Measurements from ENCODE around the gene ZNF445. TPM values are rescaled to one million over a fixed set of nuclear protein-coding genes. Genes with fewer than 3 reads are reported as not detected.
"Not testable (repeated sequence)": the region's sequence is repeated elsewhere in the genome, so short reads cannot be mapped to it uniquely, and the experiment has no call there.

Gene ZNF445
- polyA plus RNA-seq, 5 donors: 19.5 to 33.5 (median 26.5) TPM

DNA sequence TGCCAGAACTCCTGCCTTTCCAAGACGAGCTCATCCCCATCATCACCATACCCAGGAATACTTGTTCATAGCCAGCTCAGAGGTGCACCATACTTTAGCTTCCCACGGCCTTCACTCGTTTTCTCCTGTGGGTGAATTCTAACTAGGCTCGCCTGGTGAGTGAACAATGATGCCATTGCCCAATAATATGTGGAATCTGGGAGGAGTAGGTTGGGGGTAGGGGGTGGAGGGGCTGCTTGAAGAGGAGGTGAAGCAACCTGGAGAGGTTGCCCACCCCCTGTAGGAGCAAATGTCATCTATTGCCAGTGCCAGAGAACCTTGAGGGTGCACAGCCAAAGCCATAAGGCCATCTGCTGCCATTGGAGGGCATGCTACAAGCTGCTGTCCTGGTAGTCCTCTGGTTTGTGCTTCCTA lies 592 bp upstream of the ZNF445 start:
- no peak for DNase-seq

DNA sequence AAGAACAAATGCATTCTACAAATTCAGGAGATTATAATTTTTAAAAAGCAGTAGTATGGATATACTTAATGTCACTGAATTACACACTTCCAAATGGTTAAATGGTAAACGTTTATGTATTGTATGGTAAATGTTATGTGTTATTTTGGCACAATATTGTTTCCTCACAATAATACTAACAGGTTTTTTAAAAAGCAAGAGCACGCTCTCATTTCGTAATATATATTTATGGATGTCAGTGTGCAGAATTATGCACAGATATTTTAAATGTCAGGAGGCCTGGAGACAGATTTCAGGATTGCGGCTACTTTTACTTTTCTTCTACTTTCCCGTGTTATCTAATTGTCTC lies 533 bp downstream of the ZNF445 start:
- no peak for DNase-seq

DNA sequence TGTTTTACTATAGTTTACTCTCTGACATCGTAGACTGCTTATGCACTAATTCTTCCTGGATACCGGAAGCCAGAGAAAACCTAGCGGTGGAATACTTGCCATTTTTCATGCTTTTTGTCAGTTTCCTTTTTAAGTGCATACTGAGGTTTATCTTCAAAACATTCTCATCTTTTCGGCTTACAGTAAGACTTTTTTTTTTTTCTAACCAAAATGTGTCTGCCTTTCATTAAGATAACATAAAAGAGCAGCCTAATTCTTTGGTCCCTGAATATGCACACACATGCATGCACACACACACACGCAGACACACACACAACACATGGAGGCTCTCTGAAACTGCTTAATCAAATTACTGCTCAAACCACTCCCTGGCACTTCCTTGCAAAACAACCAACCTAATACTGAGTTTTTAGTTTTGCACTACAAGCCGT lies 1.3 kb downstream of the ZNF445 start:
- DNase-seq: no peak

DNA sequence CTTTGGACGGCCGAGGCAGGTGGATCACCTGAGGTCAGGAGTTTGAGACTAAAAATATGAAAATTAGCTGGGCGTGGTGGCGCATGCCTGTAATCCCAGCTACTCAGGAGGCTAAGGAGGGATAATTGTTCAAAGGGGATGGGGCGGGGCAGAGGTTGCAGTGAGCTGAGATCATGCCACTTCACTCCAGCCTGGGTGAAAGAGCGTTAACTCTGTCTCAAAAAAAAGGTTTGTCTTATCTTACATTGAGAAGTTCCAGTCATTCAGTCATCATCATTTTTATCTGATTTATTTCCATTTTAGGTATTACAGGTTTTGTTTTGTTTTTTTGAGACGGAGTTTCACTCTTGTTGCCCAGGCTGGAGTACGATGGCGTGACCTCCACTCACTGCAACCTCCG lies 2.6 kb downstream of the ZNF445 start:
- DNase-seq: not testable (repeated sequence)

DNA sequence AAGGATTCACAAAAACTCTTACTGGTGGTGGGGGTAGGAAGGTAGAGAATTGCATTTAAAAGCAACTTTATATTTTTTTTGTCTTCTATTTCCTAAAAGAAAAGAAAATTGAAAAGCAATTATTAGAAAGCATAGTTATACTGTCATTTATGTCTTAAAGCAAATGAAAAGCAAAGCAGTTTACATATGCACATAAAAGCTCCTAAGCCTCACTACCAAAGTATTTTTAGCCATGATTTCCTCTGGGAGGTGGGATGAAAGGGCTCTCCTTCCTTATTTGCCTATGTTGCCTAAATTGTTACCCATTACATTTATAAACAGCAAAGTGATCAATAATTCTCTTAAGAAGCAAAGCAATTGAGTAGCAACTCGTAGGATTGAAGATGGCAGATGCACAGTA lies 7.0 kb downstream of the ZNF445 start:
- no peak for DNase-seq

DNA sequence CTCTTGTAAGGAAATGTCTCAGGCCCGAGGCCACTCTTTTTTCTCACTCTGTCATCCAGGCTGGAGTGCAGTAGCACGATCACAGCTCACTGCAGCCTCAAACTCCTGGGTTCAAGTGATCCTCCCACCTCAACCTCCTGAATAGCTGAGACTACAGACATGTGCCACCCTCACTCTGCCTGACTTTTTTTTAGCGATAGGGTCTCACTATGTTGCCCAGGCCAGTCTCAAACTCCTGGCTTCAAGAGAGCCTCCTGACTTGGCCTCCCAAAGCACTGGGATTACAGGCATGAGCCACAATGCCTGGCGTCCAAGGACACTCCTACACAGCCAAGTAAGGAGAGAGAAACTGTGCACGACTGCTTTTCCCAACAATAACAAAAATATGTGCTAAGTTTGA lies 7.6 kb downstream of the ZNF445 start:
- DNase-seq: no peak

DNA sequence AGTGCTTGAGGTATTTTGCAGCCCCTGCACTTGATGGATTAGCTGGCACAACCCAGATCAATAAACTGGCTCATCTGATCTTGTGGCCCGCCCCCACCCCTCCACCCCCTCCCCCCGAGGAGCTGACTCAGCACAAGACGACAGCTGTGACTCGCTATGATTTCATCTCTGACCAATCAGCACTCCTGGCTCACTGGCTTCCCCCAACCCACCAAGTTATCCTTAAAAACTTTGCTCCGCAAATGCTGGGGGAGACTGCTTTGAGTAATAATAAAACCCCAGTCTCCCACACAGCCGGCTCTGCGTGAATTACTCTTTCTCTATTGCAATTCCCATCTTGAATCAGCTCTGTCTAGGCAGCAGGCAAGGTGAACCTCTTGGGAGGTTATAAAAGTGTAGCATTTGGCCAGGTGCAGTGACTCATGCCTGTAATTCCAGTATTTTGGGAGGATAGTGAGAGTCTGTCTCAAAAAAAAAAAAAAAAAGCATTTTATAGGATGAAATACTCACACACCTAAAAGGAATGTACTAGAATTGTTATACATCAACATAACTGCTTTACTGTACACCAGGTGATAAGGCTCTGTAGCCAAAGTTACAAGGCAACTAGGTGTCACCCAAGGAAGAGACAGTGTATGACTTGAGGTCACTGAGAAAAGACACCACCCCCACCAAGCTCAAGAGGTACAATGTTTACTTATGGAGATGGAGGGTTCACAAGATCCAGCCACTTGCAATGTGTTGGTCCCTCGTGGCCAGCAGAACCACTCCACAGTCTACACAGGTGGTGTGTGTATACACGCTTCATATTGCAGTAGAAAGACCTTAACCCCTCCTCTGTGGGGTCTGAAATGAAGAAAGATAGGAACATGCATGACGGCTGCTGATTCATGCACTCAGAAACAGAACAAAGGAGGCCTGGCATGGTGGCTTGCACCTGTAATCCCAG lies 8.6 kb downstream of the ZNF445 start:
- no peak for DNase-seq

DNA sequence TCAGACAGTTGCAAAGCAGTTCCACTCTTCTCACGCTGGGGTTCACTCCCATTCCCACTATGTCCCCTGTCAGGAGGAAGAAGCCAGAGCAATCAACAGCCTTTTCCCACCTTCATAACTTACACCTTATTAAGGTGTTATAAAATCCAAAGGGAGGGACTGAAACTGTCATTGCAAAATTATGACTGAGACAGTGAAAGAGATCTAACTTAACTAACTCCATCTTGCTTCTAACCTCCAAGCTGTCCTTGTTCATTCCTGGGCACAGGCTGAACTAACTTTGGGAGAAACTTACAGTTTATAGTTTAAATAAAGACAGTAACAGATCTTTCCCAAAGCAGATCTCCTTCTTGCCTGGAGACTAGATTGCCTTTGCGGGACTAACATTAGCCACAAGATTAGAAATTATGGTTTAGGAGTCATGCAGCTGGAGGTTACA lies 9.4 kb downstream of the ZNF445 start:
- DNase-seq: not testable (repeated sequence)

DNA sequence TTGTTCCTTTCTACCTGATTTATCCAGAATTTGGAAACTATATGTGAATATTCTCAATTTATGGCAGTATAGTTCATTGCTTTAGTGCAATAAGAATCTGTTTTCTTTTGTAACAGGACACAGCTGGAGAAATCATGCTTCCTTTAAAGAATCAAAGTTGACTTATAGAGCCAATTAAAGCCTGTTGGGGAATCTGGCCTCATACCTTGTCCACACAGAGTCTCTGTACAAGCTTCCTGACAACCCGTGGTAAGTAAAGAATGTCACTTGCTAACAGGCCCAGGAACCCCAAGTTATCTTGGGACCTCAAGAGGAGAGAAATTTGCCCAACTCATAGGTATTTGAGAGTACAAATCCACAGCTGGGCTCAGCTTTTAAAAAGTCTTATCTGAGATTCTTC lies 10.2 kb downstream of the ZNF445 start:
- DNase-seq: no peak

DNA sequence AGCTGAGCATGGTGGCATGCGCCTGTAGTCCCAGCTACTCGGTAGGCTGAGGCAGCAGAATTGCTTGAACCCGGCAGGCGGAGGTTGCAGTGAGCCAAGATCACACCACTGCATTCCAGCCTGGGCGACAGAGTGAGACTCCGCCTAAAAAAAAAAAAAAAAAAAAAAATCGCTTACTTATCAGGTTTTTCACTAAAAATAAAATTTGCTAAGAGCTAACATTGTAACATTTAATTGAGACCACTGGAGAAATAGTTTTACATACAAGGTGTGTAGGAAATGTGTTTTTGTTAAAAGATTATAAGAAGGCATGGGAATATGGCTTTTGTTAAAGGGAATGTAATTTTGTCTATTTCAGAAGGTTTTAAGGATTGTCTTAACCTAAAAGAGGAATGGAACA lies 12.6 kb downstream of the ZNF445 start:
- not testable (repeated sequence) for DNase-seq

DNA sequence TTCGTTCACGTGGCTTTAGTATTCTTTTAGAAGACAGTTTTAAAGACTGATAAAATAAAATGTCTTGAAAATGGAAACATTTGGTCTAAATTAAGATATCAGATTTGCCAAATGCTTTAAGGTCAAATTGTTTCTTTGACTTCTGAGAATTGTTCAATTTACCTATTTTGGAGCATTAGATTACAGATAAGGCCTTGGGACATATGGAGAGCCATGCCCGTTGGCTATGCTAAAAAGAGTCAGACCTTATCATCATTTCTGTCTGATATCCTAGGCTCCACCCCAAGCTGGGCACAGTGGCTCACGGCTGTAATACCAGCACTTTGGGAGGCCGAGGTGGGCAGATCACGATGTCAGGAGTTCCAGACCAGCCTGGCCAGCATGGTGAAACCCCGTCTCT lies 13.0 kb downstream of the ZNF445 start:
- no peak for DNase-seq

DNA sequence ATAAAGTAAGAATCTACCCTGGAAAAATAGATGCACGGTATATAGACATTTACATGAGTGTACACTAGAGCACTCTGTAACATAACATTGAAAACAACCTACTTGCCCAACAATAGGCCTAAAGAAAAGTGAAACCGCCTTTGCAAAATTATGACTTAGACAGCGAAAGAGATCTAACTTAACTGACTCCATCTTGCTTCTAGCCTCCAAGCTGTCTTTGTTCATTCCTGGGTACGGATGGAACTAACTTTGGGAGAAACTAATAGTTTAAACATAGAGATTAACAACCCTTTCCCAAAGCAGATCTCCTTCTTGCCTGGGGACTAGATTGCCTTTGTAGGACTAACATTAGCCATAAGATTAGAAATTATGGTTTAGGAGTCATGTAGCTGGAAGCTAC lies 17.4 kb downstream of the ZNF445 start:
- DNase-seq: not testable (repeated sequence)

DNA sequence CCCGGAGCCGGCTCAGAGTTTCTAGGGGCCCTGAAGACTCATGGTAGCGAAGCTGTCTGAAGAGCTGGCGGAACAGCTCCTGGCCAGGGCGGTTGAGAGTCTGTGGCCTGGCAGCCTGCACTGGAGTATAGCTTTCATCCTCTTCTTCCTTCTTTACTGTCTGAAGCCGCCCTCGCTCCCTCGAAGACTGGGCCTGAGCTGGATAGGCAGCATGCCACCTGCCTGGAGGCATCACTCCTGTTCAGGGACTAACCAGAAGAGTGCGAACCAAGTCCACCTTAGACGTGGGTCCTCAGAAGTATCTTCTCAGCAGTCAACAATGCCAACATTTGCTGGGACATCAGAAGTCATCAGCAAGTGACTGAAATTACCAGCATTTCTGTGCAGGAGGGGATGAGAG lies 22.2 kb downstream of the ZNF445 start:
- DNase-seq: no peak

DNA sequence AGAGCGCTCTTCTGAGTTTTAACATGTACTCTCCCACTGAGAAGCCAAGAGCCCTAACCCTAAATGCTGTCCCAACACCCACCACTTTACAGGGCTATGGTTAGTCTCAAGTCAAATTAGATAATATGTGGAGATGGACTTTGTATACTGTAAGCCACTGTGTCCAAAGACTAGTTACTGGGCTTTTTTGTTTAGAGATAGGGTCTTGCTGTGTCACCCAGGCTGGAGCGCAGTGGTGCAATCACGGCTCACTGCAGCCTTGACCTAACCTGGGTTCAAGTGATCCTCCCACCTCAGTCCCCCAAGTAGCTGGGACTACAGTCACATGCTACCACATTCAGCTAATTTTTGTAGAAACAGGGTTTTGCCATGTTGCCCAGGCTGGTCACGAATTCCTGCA lies 23.2 kb downstream of the ZNF445 start:
- DNase-seq: no peak

DNA sequence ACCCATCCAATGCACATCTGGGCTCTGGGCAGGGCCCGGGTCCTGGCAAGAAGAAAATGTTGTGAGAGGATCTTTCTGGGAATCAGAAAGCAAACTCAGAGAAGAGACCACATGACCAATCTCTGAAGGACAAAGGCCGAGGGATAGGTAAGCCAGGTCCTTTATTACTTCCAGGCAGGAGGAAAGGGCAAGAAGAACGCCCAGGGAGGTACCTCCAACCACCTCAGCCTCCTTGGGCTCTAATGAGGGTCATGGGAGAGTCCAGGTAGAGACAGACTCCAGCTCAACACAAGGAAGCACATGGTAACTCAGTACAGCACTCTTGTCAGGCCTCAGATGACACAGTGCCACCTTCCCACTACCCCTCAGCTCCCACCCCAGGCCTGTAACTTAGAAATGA lies 26.0 kb downstream of the ZNF445 start:
- no peak for DNase-seq

DNA sequence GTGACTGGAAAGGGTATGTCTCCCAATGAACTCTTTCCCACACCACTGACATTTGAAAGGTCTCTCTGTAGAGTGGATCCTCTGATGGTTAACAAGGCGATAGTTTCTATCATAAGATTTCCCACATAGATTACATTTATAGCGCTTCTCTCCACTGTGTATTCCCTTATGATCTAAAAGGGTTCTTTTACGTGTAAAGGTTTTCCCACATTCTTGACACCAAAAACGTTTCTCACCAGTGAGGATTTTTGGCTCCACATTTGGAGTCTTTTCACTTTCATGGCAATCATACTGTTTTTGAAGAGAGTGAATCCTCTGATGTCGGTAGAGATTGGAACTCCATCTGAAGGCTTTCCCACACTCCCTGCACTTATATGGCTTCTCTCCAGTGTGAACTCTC lies 30.5 kb downstream of the ZNF445 start:
- no peak for DNase-seq

DNA sequence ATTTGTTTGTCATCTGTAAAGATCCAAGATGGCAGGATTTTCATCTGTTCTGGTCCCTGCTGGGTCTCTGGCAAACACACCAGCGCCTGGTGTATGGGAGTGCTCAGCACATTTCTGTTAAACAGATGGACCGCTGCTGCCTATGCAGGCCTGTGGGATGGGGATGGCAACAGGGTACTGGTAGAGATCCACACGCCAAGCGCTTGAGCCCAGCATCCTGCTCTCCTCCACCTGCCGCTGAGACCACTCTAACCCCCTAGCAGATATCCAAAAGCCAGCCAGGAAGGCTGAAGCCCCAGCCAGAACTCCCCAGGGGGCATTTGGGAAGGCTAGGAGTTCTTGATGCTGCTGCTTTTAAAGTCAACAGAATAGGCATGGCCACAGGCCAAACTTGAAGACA lies 31.7 kb downstream of the ZNF445 start:
- no peak for DNase-seq

DNA sequence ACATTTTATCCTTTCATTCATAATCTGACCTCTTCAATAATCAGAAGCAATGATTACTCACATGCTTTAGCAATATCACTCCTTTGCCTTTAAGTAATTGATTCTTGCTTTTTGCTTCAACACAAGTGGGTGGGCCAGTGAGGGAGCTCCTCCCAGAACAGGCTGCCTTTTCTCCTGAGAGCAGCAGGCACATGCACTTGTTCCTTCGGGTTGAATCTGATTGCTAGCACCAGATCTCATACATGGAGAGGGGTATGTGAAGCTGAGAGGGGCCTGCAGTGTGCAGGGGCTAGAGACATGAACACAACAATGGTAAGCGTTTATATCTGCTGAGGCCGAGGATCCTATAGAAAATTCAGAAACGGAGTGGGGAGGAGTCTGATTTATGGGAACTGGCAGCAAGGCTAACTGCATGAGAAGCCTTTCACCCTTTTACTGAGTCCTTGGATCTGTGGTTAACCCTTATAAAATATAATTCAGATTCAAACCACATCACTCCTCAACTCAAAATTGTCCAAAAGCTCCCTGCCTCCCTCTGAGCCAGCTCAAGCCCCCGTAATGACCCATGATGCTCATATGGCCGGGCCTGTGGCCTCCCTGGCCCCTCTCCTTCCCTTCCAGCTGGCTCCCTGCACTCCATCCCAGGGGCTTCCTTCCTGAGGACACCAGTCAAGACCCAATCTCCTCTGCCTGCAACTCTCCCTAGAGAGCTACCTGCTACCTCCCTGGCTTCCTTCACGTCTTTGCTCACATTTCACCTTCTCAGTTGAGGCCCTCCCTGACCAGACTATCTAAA lies 32.4 kb downstream of the ZNF445 start:
- no peak for DNase-seq

DNA sequence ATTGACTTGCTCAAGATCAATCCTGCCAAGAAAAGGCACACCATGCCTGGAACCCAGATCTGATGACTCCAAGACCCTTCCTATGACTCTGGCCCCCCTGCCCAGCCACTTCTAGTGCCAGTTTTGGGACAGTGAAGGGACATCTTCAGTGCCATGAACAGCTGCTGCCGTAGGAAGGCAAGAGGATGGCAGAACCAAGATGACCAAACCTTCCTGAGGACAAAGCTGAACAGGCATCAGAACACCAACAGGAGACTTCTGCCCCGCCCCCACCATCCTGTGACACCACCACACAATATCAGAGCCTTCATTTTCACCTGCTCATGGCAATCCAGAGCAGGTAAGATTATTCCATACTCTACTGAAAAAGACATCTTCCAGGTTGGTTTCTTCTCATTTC lies 33.0 kb downstream of the ZNF445 start:
- no peak for DNase-seq

DNA sequence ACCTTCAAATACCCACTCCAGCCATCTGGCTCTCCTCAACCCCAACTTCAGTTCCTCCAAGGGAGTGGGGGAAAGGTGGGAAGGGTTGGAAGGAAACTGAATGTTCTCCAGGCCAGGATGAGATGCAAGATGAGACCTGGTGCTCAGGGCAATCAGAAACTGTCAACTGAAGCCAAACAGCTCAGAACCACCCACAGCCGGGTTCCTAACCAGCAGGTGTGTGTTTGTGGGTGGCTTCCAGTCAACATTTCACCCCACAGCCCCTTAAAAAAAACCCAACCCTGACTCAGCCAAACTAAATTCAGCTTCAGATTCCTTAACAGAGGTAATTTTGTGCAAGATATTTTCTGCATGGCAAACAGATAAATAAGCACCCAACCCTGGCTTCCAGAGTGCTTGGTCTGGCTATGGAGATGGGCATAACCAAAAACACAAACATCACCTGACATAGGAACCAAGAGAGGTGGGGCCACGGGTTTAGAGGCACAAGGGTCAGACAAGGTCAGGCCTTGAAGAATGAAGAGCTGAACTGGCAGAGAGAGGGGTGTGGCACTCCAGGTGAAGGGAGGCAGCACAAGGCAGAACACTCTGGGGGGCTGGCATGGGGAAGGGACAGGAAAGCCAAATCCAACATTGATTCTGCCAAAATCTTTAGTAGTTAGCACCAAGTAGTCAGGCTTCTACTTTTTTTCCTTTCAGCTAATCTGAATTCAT lies 34.7 kb downstream of the ZNF445 start:
- DNase-seq: no peak

DNA sequence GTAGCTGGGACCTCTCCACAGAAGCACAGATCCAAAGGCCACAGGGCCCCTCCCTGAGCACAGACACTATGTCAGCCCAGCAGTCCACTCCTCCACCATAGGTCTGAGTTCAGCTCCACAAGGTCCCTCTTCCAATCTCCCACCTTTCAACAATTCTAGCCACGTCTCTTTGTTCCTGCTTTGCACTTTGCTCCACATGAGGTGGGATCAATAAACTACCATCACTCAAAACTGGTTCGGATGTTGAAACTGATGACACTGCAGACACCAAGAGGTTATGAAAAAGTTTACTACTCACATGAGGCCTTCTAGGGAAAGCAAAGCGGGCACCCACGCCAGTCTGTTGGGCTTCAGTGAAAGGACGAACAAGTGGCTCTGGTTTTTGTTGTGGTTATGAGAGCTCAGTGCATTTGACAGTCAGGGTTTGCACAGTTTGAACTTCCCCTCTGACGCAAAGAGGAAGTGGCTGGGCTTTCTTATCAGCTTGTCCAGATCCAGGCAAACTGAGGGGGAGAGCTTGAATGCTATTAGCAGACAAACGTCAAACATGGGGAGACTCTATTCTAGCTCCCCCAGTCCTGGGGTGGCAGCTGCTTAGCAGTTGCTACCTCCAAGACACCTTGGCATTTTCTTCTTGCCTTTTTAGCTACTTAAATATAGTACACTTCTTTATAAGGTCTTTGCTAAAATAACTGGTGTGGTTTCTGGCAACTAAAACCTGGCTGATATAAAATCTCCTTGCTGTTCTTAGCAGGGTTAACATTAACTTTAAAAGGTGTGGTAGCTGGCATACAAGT lies 37.8 kb downstream of the ZNF445 start:
- peak; percentile 42 to 60 for DNase-seq
